GM19463 (cell line): Measurements from ENCODE around the gene RAD9B.

Experiments
- ATAC-seq: cut with Tn5 transposase; IDR thresholded peaks from one replicate; pipeline ENCODE4 v1.9.1; 2021; ENCODE audit warnings: mild to moderate bottlenecking, moderate library complexity; ENCODE audit not compliant: unreplicated experiment

Gene RAD9B

DNA sequence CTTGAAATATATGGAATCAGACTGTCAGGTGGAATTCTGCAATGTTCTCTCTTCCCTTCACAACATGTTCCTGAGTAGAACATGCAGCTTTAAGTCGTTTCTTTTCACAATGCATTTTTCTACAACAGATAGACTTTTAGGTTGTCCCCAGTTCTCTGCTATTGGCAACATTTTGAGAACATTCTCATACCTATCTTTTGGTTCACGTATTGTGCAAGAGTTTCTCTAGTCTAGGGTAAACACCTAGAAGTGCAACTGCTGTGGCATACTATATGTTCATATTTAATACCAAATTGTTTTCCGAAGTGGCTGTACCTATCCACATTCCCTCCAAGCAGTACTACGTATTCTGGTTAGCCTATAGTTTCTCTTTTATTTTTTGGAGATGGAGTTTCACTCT is 48.9 kb downstream of the RAD9B start:
- no peak for ATAC-seq
